Measurements from ENCODE around the gene MDH2.
"Not testable (repeated sequence)": the region's sequence is repeated elsewhere in the genome, so short reads cannot be mapped to it uniquely, and the experiment has no call there.

MDH2 gene

GRCh38 chr7:76049295-76049694 lies 1.4 kb downstream of the MDH2 start:
- no peak for DNase-seq

- DNase-seq: no peak
Measured at GRCh38 chr7:76050545-76050944, 2.6 kb downstream of the MDH2 start.

GRCh38 chr7:76051840-76052239 lies 3.9 kb downstream of the MDH2 start:
- no peak for DNase-seq

GRCh38 chr7:76052681-76053080 lies 4.8 kb downstream of the MDH2 start:
- not testable (repeated sequence) for DNase-seq

GRCh38 chr7:76053461-76053860 lies 5.6 kb downstream of the MDH2 start:
- DNase-seq: no peak

GRCh38 chr7:76054123-76055120 lies 6.5 kb downstream of the MDH2 start:
- no peak for DNase-seq

- no peak for DNase-seq
Measured at GRCh38 chr7:76056241-76056640, 8.3 kb downstream of the MDH2 start.

GRCh38 chr7:76057103-76057812 lies 9.4 kb downstream of the MDH2 start:
- DNase-seq: no peak

- DNase-seq: peak; percentile 49
Measured at GRCh38 chr7:76057813-76058145, 9.9 kb downstream of the MDH2 start.

- DNase-seq: not testable (repeated sequence)
Measured at GRCh38 chr7:76058745-76059144, 10.8 kb downstream of the MDH2 start.

GRCh38 chr7:76060842-76061241 lies 12.9 kb downstream of the MDH2 start:
- no peak for DNase-seq

GRCh38 chr7:76062254-76062653 lies 14.3 kb downstream of the MDH2 start:
- DNase-seq: no peak

GRCh38 chr7:76063114-76063513 lies 15.2 kb downstream of the MDH2 start:
- no peak for DNase-seq

- DNase-seq: peak; percentile 3
Measured at GRCh38 chr7:76063525-76063924, 15.6 kb downstream of the MDH2 start.

GRCh38 chr7:76064208-76064970 lies 16.5 kb downstream of the MDH2 start:
- no peak for DNase-seq

GRCh38 chr7:76065016-76065612 lies 17.2 kb downstream of the MDH2 start:
- DNase-seq: no peak

GRCh38 chr7:76066716-76067503 lies 19.0 kb downstream of the MDH2 start:
- no peak for DNase-seq

GRCh38 chr7:76069238-76069638 lies 21.3 kb downstream of the MDH2 start:
- peak; percentile 92 for DNase-seq

GRCh38 chr7:76071316-76072242 lies 23.7 kb downstream of the MDH2 start:
- no peak for DNase-seq

GRCh38 chr7:76072243-76073148 lies 24.6 kb downstream of the MDH2 start:
- no peak for DNase-seq

All from DMS79 (cell line).